HUES48 (cell line): Measurements from ENCODE around the gene HOXB2.
"Not testable (repeated sequence)": the region's sequence is repeated elsewhere in the genome, so short reads cannot be mapped to it uniquely, and the experiment has no call there.

Source experiments
- H3K27ac ChIP-seq: one replicate; pipeline ENCODE4 v1.7.0; 2013; ENCODE audit warnings: low read depth, low read length, inconsistent platforms
- H3K27me3 ChIP-seq: 2 replicates; pipeline ENCODE4 v1.6.1; 2013; ENCODE audit warnings: mild to moderate bottlenecking, low read length; ENCODE audit not compliant: control insufficient read depth, insufficient read depth
- H3K36me3 ChIP-seq: 2 replicates; pipeline ENCODE4 v1.6.1; 2013; ENCODE audit warnings: low read length; ENCODE audit not compliant: control insufficient read depth, insufficient read depth
- H3K4me1 ChIP-seq: 2 replicates; pipeline ENCODE4 v1.6.1; 2013; ENCODE audit warnings: mild to moderate bottlenecking, low read length; ENCODE audit not compliant: control insufficient read depth, insufficient read depth
- H3K4me3 ChIP-seq: 2 replicates; pipeline ENCODE4 v1.5.1; 2013; ENCODE audit warnings: mild to moderate bottlenecking, low read depth, low read length
- H3K9ac ChIP-seq: 2 replicates; pipeline ENCODE4 v1.6.1; 2013; ENCODE audit warnings: mild to moderate bottlenecking, low read depth, low read length, moderate library complexity
- H3K9me3 ChIP-seq: 2 replicates; pipeline ENCODE4 v1.6.1; 2013; ENCODE audit warnings: low read length; ENCODE audit not compliant: control insufficient read depth, insufficient read depth

Gene HOXB2

GRCh38 chr17:48519427-48519826, 25.5 kb downstream of the HOXB2 start:
- H3K4me1 ChIP-seq, result peaks cover 38% of the 10 kb centered on the region
- no peak overlapping the region for H3K27ac ChIP-seq
- no peaks in the 10 kb centered on the region for H3K9me3 ChIP-seq
- peaks cover 79% of the 10 kb centered on the region for H3K27me3 ChIP-seq
- no peak overlapping the region for H3K4me3 ChIP-seq
- H3K9ac ChIP-seq, result no peak overlapping the region
- no peaks in the 10 kb centered on the region for H3K36me3 ChIP-seq

GRCh38 chr17:48517478-48517877, 27.4 kb downstream of the HOXB2 start:
- peaks cover 34% of the 10 kb centered on the region for H3K4me1 ChIP-seq
- no peak overlapping the region for H3K27ac ChIP-seq
- H3K9me3 ChIP-seq, result no peaks in the 10 kb centered on the region
- H3K27me3 ChIP-seq, result peaks cover 66% of the 10 kb centered on the region
- H3K9ac ChIP-seq, result no peak overlapping the region
- H3K36me3 ChIP-seq, result no peaks in the 10 kb centered on the region
- no peak overlapping the region for H3K4me3 ChIP-seq

- Histone ChIP-seq H3K9ac (no peak overlapping the region), H3K27ac (peak overlapping the region; percentile 9), H3K4me3 (no peak overlapping the region), H3K36me3 (no peaks in the 10 kb centered on the region), H3K9me3 (no peaks in the 10 kb centered on the region), H3K4me1 (peaks cover 23% of the 10 kb centered on the region), H3K27me3 (peaks cover 53% of the 10 kb centered on the region)
These were observed 28.7 kb downstream of the HOXB2 start for GRCh38 chr17:48515925-48516900.

- no peak overlapping the region for H3K27ac ChIP-seq
- H3K9me3 ChIP-seq, result no peaks in the 10 kb centered on the region
- H3K4me3 ChIP-seq, result no peak overlapping the region
- H3K4me1 ChIP-seq, result peaks cover 10% of the 10 kb centered on the region
- no peaks in the 10 kb centered on the region for H3K36me3 ChIP-seq
- no peak overlapping the region for H3K9ac ChIP-seq
- H3K27me3 ChIP-seq, result peaks cover 37% of the 10 kb centered on the region
These were observed 30.4 kb downstream of the HOXB2 start for GRCh38 chr17:48514477-48514876.

- no peaks in the 10 kb centered on the region for H3K9me3 ChIP-seq
- H3K27me3 ChIP-seq, result peaks cover 32% of the 10 kb centered on the region
- no peak overlapping the region for H3K4me3 ChIP-seq
- no peak overlapping the region for H3K9ac ChIP-seq
- peaks cover 10% of the 10 kb centered on the region for H3K4me1 ChIP-seq
- no peak overlapping the region for H3K27ac ChIP-seq
- no peaks in the 10 kb centered on the region for H3K36me3 ChIP-seq
These were observed 31.0 kb downstream of the HOXB2 start for GRCh38 chr17:48513666-48514455.

- H3K9me3 ChIP-seq, result no peaks in the 10 kb centered on the region
- H3K4me3 ChIP-seq, result no peak overlapping the region
- peaks cover 10% of the 10 kb centered on the region for H3K4me1 ChIP-seq
- no peaks in the 10 kb centered on the region for H3K36me3 ChIP-seq
- H3K9ac ChIP-seq, result no peak overlapping the region
- H3K27ac ChIP-seq, result no peak overlapping the region
- peaks cover 27% of the 10 kb centered on the region for H3K27me3 ChIP-seq
These were observed 31.8 kb downstream of the HOXB2 start for GRCh38 chr17:48513097-48513496.

GRCh38 chr17:48510761-48511604, 33.9 kb downstream of the HOXB2 start:
- H3K4me1 ChIP-seq, result peaks cover 5% of the 10 kb centered on the region
- H3K27ac ChIP-seq, result no peak overlapping the region
- no peaks in the 10 kb centered on the region for H3K36me3 ChIP-seq
- H3K27me3 ChIP-seq, result peaks cover 24% of the 10 kb centered on the region
- no peaks in the 10 kb centered on the region for H3K9me3 ChIP-seq
- no peak overlapping the region for H3K9ac ChIP-seq
- no peak overlapping the region for H3K4me3 ChIP-seq

- Histone ChIP-seq H3K27ac (no peak overlapping the region), H3K4me1 (0 out of 2 replicates have a peak, but pooled peaks cover 8% of the 10 kb centered on the region), H3K27me3 (peaks cover 23% of the 10 kb centered on the region), H3K9ac (no peak overlapping the region), H3K4me3 (no peak overlapping the region), H3K36me3 (no peaks in the 10 kb centered on the region), H3K9me3 (no peaks in the 10 kb centered on the region)
These were observed 34.5 kb downstream of the HOXB2 start for GRCh38 chr17:48510381-48510760.

GRCh38 chr17:48509708-48510107, 35.2 kb downstream of the HOXB2 start:
- H3K27me3 ChIP-seq, result peaks cover 18% of the 10 kb centered on the region
- H3K9ac ChIP-seq, H3K4me3 ChIP-seq, H3K27ac ChIP-seq, H3K4me1 ChIP-seq, H3K9me3 ChIP-seq, H3K36me3 ChIP-seq: not testable (repeated sequence)

- H3K4me1 ChIP-seq, result peaks cover 19% of the 10 kb centered on the region; the same call in 1 of the 2 replicates
- no peaks in the 10 kb centered on the region for H3K36me3 ChIP-seq
- H3K9me3 ChIP-seq, result no peaks in the 10 kb centered on the region
- peaks cover 33% of the 10 kb centered on the region for H3K27me3 ChIP-seq
- H3K9ac ChIP-seq, result no peak overlapping the region
- H3K4me3 ChIP-seq, result no peak overlapping the region
- no peak overlapping the region for H3K27ac ChIP-seq
These were observed 38.7 kb downstream of the HOXB2 start for GRCh38 chr17:48506246-48506645.
